NCI-H748 (cell line): Measurements from ENCODE around the gene KLHL9.
"Not testable (repeated sequence)": the region's sequence is repeated elsewhere in the genome, so short reads cannot be mapped to it uniquely, and the experiment has no call there.

Source experiments
- DNase-seq: peaks from one replicate; lab custom pipeline; 2025; ENCODE audit not compliant: unreplicated experiment; lab: John Stamatoyannopoulos, UW

Gene KLHL9

GRCh38 chr9:21334701-21335632 lies at the start of gene KLHL9:
Gene KLHL9 (minus strand): TSS chr9:21335404. CDS start chr9:21334859, 545 bp downstream.
- DNase-seq = peak; percentile 94

- DNase-seq = no peak
Measured at GRCh38 chr9:21383627-21384026, 48.4 kb upstream of the KLHL9 start.

- no peak for DNase-seq
Measured at GRCh38 chr9:21381448-21382339, 46.5 kb upstream of the KLHL9 start.

- not testable (repeated sequence) for DNase-seq
Measured at GRCh38 chr9:21371467-21371866, 36.3 kb upstream of the KLHL9 start.

- DNase-seq = no peak
Measured at GRCh38 chr9:21367957-21368356, 32.8 kb upstream of the KLHL9 start, which contains the start of gene IFNA13. Gene IFNA13 (minus strand): TSS chr9:21368057. CDS start chr9:21368010, 47 bp downstream.

GRCh38 chr9:21367169-21367568 lies 32.0 kb upstream of the KLHL9 start:
- not testable (repeated sequence) for DNase-seq

GRCh38 chr9:21362287-21362686 lies 27.1 kb upstream of the KLHL9 start:
- DNase-seq = no peak

- no peak for DNase-seq
Measured at GRCh38 chr9:21357479-21358460, 22.6 kb upstream of the KLHL9 start.

- no peak for DNase-seq
Measured at GRCh38 chr9:21350787-21351186, 15.6 kb upstream of the KLHL9 start, which contains the start of gene IFNA6. Gene IFNA6 (minus strand): TSS chr9:21350887. CDS start chr9:21350887, 0 bp downstream.

GRCh38 chr9:21348430-21348970 lies 13.3 kb upstream of the KLHL9 start:
- no peak for DNase-seq

GRCh38 chr9:21340735-21341134 lies 5.5 kb upstream of the KLHL9 start:
- no peak for DNase-seq

GRCh38 chr9:21336457-21336856 lies 1.3 kb upstream of the KLHL9 start:
- peak; percentile 12 for DNase-seq

- DNase-seq = no peak
Measured at GRCh38 chr9:21333226-21333625, 2.0 kb downstream of the KLHL9 start.

- no peak for DNase-seq
Measured at GRCh38 chr9:21331676-21332402, 3.4 kb downstream of the KLHL9 start.

- DNase-seq = peak; percentile 64
Measured at GRCh38 chr9:21326526-21327139, 8.6 kb downstream of the KLHL9 start.

GRCh38 chr9:21324047-21324446 lies 11.2 kb downstream of the KLHL9 start:
- DNase-seq = no peak

GRCh38 chr9:21322911-21323461 lies 12.2 kb downstream of the KLHL9 start:
- DNase-seq = no peak

- DNase-seq = no peak
Measured at GRCh38 chr9:21320465-21320864, 14.7 kb downstream of the KLHL9 start.
